ENCODE data around the gene SERPINH1.

DNA sequence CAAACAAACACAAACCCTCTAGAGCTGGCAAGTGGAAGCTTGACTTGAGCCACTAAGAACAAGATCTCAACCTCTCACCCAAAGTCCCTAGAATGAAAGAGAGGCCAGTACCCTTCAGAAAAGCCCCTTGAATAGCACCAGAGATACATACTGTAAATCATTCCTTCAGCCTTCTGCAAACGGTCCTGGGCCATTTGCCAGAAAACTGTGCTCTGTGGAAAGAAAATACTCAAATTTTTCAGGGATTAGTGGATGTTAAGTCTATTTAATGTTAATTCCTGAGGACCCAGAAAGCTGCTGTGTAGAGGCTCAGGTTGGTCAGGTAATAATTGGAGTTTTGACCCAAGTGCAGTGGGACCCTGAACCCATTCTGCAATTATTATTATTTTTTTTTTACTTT, 16.9 kb downstream of the SERPINH1 start:
- TF ChIP-seq, protein P1, sequence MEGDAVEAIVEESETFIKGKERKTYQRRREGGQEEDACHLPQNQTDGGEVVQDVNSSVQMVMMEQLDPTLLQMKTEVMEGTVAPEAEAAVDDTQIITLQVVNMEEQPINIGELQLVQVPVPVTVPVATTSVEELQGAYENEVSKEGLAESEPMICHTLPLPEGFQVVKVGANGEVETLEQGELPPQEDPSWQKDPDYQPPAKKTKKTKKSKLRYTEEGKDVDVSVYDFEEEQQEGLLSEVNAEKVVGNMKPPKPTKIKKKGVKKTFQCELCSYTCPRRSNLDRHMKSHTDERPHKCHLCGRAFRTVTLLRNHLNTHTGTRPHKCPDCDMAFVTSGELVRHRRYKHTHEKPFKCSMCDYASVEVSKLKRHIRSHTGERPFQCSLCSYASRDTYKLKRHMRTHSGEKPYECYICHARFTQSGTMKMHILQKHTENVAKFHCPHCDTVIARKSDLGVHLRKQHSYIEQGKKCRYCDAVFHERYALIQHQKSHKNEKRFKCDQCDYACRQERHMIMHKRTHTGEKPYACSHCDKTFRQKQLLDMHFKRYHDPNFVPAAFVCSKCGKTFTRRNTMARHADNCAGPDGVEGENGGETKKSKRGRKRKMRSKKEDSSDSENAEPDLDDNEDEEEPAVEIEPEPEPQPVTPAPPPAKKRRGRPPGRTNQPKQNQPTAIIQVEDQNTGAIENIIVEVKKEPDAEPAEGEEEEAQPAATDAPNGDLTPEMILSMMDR (IDR thresholded peaks at IDR 0.05; ENCODE audit: extremely low read depth in 1 of 2, insufficient read depth in 1 of 2, low read depth in 1 of 2, low read length in 2 of 2): no peak
- TF ChIP-seq EZH2 (IDR thresholded peaks at IDR 0.05; ENCODE audit: borderline replicate concordance, low read depth, low read length, severe bottlenecking): no peak
